Sigmoid colon (tissue), 7 donors: ENCODE results near the gene NTMT1. TPM values are rescaled to one million over a fixed set of nuclear protein-coding genes. Genes with fewer than 3 reads are reported as not detected.

Experiments used
- DNase-seq: peaks from one replicate; pipeline ENCODE4 v3.0.0-alpha.2; 2019
- H3K27ac ChIP-seq, 4 donors: fragments of 200-600 bp; sonication (generic); one replicate each; pipeline ENCODE4 v1.5.1; 2016 to 2019; ENCODE audit warnings: mild to moderate bottlenecking in 1 of 4
- H3K27me3 ChIP-seq, 3 donors: fragments of 200-600 bp; sonication (generic); one replicate each; pipeline ENCODE4 v1.5.1; 2019; ENCODE audit warnings: mild to moderate bottlenecking in 1 of 3
- H3K36me3 ChIP-seq, 4 donors: fragments of 200-600 bp; sonication (generic); one replicate each; pipeline ENCODE4 v1.5.1; 2016 to 2019
- H3K4me1 ChIP-seq, 4 donors: fragments of 200-600 bp; sonication (generic); one replicate each; pipeline ENCODE4 v1.5.1; 2017 to 2019
- H3K4me3 ChIP-seq, 4 donors: fragments of 200-600 bp; sonication (generic); one replicate each; pipeline ENCODE4 v1.5.1; 2017 to 2019; ENCODE audit warnings: mild to moderate bottlenecking in 2 of 4, moderate library complexity in 1 of 4
- H3K9me3 ChIP-seq, 4 donors: fragments of 200-600 bp in 3 of 4; sonication (generic) in 3 of 4; one replicate each; pipeline versions ENCODE4 v1.5.1 to v1.6.1; 2013 to 2019
- CTCF ChIP-seq, 4 experiments: fragments of 450-650 bp in 3 of 4; fragments of 200-600 bp in 1 of 4; IDR thresholded peaks; one replicate each; pipeline ENCODE4 v1.5.1; 2016 to 2019; ENCODE audit warnings: antibody characterized with exemption in 4 of 4, mild to moderate bottlenecking in 3 of 4, moderate library complexity in 2 of 4
- EP300 ChIP-seq, 4 donors: sonication (generic); formaldehyde crosslinking; IDR thresholded peaks; one replicate each; pipeline ENCODE4 v1.6.1; 2017; ENCODE audit warnings: antibody characterized with exemption in 4 of 4
- POLR2A ChIP-seq, 2 donors: fragments of 450-650 bp; IDR thresholded peaks; one replicate each; pipeline ENCODE4 v1.6.1; 2016; ENCODE audit warnings: antibody characterized with exemption in 2 of 2, mild to moderate bottlenecking in 2 of 2, moderate library complexity in 2 of 2
- POLR2AphosphoS5 ChIP-seq, 4 donors: sonication (generic); formaldehyde crosslinking; IDR thresholded peaks; one replicate each; pipeline ENCODE4 v1.6.1; 2017; ENCODE audit warnings: antibody characterized with exemption in 4 of 4
- WGBS, 2 donors: extraction: QIAGEN DNeasy Blood & Tissue Kit; methylation state at CpG; one replicate each; pipeline ENCODE4 v1.1.7; 2013; 5-methylcytosine and 5-hydroxymethylcytosine counted together
- intact Hi-C: fragments of 100-400 bp; cut with DNase I; formaldehyde crosslinking; loops from one replicate; pipeline ENCODE4 v1.15.1; 2023
- polyA plus RNA-seq, 3 donors: library from polyadenylated mRNA; stranded (reverse); fragments of 200-250 nt; gene quantifications; one replicate each; pipeline ENCODE4 v1.2.3, GENCODE V29; 2013
- total RNA-seq, 4 donors: library from RNA; depleted of rRNA; stranded (reverse); fragments of >200 nt; gene quantifications; one replicate each; pipeline ENCODE4 v1.1.0, GENCODE V29; 2016
- donor health status: healthy with polysubstance abuse.
- donor health status: Bipolar disorder and iron deficiency.
- donor health status: healthy.

Gene NTMT1
- total and polyA plus RNA-seq, 7 donors: 5.8 to 49.3 (median 22.5) TPM

- no peaks in the 10 kb centered on the region for H3K9me3 ChIP-seq
- intact Hi-C loops: loop anchor here (5.0 kb wide), 2 partner anchors 203 to 293 kb away; no protein-coding TSS in a partner anchor
- H3K36me3 ChIP-seq: no peaks in the 10 kb centered on the region
- H3K4me3 ChIP-seq: no peak overlapping the region
- H3K27me3 ChIP-seq: no peaks in the 10 kb centered on the region
- no peak for TF ChIP-seq POLR2AphosphoS5 (IDR thresholded peaks at IDR 0.05)
- no peak for TF ChIP-seq CTCF (IDR thresholded peaks at IDR 0.05)
- TF ChIP-seq EP300 (IDR thresholded peaks at IDR 0.05): no peak
- no peak for TF ChIP-seq POLR2A (IDR thresholded peaks at IDR 0.05)
- peaks cover 0 to 22% (median 17%) of the 10 kb centered on the region in 4 donors for H3K4me1 ChIP-seq
- DNase-seq: no peak
- 88 to 93% methylated on average over 10 of the region's 10 CpGs for WGBS, 2 donors
- no peak overlapping the region for H3K27ac ChIP-seq
These were observed 11.0 kb upstream of the NTMT1 start for GRCh38 chr9:129614932-129615331.

GRCh38 chr9:129615407-129616285, 10.3 kb upstream of the NTMT1 start:
- 86 to 88% methylated on average over 31 of the region's 31 CpGs for WGBS, 2 donors

GRCh38 chr9:129617167-129617566, 8.8 kb upstream of the NTMT1 start:
- Histone ChIP-seq H3K27ac (no peak overlapping the region), H3K9me3 (no peaks in the 10 kb centered on the region), H3K36me3 (no peaks in the 10 kb centered on the region), H3K4me1 (peaks cover 0 to 19% (median 14%) of the 10 kb centered on the region in 4 donors), H3K4me3 (no peak overlapping the region), H3K27me3 (no peaks in the 10 kb centered on the region)
- intact Hi-C loops: no loop called here
- no peak for DNase-seq
- WGBS, 2 donors: 3 to 9% methylated on average over 1 of the region's 1 CpG
- no peak for TF ChIP-seq CTCF (IDR thresholded peaks at IDR 0.05)
- TF ChIP-seq POLR2AphosphoS5 (IDR thresholded peaks at IDR 0.05): no peak
- no peak for TF ChIP-seq POLR2A (IDR thresholded peaks at IDR 0.05)
- TF ChIP-seq EP300 (IDR thresholded peaks at IDR 0.05): no peak

More at GRCh38 chr9:129615407-129616285, 10.3 kb upstream of the NTMT1 start:
- intact Hi-C loops: no loop called here
- peaks cover 0 to 23% (median 19%) of the 10 kb centered on the region in 4 donors for H3K4me1 ChIP-seq
- H3K27me3 ChIP-seq: no peaks in the 10 kb centered on the region
- no peak overlapping the region for H3K27ac ChIP-seq
- no peaks in the 10 kb centered on the region for H3K9me3 ChIP-seq
- no peak overlapping the region for H3K4me3 ChIP-seq
- TF ChIP-seq POLR2AphosphoS5 (IDR thresholded peaks at IDR 0.05) (no peak), CTCF (IDR thresholded peaks at IDR 0.05) (no peak), EP300 (IDR thresholded peaks at IDR 0.05) (no peak), POLR2A (IDR thresholded peaks at IDR 0.05) (no peak)
- DNase-seq: no peak
- no peaks in the 10 kb centered on the region for H3K36me3 ChIP-seq

- 2 to 3% methylated on average over 82 of the region's 82 CpGs for WGBS, 2 donors
- Histone ChIP-seq H3K4me3 (peak overlapping the region; percentile 20 to 80 (median 54)), H3K27me3 (no peaks in the 10 kb centered on the region), H3K27ac (peak overlapping the region; percentile 33 to 68 (median 48)), H3K9me3 (no peaks in the 10 kb centered on the region), H3K4me1 (peaks cover 0 to 19% (median 14%) of the 10 kb centered on the region in 4 donors), H3K36me3 (no peaks in the 10 kb centered on the region)
- no peak for DNase-seq
- TF ChIP-seq CTCF (IDR thresholded peaks at IDR 0.05): no peak
- no peak for TF ChIP-seq EP300 (IDR thresholded peaks at IDR 0.05)
- intact Hi-C loops: loop anchor here (2.0 kb wide), 1 partner anchor 487 kb away; no protein-coding TSS in a partner anchor
These were observed 5.9 kb upstream of the NTMT1 start for GRCh38 chr9:129619787-129620668.
